ENCODE data around the gene DLGAP1.

DLGAP1 gene

DNA sequence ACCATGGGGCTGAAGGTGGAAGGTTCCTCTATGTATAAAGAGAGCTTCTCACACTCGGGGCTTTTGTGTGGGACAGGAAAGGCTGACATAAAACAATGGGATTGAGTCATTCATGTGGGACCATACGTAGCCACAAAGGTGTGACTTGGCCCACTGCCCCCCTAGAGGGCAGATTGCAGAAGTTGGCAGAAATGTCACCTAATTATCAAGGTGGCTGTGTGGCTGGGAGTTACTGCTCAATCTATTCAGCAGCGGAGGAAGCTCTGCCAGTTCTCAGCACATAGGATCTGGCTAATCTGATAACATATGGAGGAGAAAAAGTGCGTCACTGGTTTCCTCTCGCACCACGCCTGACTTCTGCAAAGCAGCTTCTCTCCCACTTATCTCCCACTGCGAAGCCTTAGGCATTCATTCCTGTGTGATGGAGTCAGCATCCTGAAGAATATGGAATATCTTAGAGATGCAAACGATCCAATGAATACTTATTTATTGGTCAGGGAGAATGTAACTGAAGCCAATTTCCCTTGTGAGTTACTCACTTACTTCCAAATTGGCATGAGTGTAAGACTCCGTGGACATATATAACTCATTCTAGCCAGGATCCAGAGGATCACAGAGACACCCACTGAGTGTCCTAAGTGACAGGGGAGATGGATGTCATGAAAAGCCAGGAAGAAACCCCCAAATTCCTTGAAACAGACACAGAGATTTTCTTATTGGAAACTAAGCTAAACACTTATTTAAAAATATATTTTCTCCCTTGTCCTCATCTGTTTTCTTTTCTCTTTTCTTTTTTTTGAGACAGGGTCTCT lies 660.4 kb downstream of the DLGAP1 start:
- DNase-seq = no peak

DNA sequence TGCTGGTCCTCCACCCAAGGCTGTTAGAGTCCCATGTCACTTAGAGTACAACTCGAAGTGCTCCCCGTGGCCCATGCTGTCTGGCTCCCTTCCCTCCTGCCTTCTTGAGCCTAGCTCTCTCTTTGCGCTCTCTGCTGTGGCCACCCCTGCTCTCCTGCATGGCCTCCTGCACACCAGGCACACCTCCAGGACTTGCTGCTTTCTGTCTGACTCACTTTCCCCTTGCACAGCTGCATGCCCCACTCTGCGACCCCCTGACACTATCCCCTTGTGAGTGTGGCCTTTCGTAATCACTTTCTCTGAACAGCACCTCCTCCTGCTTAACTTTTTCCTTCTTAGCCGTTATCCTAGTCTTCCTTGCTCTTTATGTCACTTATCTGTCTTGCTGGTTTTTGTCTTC lies 661.6 kb downstream of the DLGAP1 start:
- DNase-seq = no peak

DNA sequence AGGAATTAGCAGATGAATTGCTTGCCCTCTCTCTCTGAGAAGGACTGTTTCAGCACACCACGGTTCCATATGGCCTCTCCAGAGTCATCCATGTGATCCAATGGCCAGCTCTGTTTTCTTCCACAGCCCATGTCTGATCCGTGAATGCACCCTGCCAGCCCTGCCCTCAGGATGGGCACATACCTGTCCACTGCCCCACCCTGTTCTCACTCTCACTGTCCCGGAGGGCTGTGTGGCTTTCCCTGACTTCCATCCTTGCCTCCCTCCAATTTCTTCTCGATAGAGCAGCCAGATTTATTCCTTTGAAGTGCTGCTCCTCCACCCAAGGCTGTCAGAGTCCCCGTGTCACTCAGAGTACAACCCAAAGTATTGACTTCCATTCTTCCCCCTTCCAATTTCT lies 662.0 kb downstream of the DLGAP1 start:
- no peak for DNase-seq

DNA sequence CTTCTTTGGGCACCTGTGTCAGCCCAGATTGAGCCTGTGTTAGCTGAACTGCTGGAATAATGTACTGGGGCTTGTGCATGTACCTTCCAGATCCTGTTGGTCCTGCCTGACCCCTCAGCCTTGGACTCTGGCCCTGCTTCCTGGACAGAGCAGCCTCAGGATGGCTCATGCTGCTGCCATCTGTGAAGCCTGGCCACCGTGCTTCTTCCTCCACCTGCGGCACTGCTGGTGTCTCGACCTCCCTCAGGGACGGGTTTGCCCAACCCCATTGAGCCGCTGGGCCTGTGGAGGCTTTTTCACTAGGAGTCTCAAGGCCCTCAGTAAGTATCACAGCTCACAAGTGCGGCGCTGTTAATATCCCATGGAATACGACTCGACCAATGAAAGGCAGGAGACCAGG lies 662.4 kb downstream of the DLGAP1 start:
- no peak for DNase-seq

DNA sequence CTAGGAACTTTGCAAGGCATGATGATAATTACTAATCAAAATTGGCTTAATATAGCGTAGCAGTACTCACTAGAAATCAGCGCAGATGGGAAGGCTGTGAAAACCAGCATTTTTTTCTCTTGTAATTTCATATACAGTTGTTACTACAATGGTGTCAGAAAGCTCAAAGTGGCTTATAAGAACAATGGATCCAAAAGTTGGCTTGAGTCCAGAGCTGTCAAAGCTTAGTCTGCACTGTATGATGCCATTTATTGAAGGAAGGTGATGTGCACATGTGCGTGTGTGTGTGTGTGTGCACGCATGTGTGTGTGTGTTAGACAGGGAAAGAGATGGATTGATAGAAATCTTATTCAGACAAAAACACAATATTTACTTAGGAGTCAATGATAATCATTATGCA lies 663.9 kb downstream of the DLGAP1 start:
- peak; percentile 66 for DNase-seq

DNA sequence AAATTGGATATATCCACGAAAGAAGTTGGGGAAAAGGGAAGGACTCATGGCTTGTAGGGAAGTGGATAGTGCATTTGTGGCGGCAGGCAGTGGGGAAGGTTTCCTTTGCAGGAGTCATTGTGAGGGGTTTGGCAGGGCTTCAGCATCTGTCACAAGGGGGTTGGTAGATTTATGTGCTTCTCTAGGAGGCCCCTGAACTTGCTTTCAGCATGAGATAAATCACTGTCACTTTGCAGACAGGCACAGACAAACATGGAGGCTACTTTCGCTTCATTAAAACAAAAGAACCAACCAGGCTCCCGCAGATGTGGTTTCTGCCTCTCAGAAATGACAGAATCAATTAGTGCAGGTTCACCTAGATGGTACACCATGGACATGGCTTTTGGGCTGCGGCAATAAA lies 664.4 kb downstream of the DLGAP1 start:
- peak; percentile 63 for DNase-seq

DNA sequence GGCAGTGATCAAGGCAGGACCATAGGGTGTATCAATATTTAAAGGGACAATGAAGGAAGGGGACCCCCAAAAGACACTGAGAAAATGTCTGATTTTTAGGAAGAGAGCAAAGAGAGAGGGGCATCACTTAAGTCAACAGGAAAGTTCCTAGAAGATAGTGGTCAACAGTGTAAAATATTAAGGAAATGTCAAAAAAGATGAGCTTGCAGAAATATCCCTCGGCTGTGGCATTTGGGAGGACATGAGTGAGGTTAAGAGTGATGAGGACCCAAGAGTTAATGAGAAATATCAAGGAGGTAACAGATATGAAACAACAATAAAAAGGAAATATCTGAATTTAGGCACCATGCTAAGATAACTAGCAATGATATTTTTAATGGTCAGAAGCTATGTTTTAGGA lies 665.6 kb downstream of the DLGAP1 start:
- no peak for DNase-seq

DNA sequence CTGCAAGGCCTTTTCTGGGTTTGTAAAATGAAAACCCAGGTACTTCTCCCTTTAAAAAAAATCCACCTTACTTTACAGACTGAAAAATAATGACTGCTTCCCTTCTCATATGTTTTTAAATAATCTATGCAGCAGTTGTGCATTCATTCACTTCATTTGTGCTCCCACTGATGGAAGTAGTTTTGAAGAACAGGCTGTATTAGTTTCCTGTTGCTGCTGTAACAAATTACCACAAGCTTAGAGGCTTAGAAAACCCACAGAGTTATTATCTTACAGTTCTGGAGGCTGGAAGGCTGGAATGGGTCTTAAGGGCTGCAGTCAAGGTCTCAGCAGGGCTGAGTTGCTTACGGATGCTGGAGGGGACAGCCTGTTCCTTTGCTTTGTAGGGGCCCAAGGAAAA lies 670.2 kb downstream of the DLGAP1 start:
- no peak for DNase-seq

DNA sequence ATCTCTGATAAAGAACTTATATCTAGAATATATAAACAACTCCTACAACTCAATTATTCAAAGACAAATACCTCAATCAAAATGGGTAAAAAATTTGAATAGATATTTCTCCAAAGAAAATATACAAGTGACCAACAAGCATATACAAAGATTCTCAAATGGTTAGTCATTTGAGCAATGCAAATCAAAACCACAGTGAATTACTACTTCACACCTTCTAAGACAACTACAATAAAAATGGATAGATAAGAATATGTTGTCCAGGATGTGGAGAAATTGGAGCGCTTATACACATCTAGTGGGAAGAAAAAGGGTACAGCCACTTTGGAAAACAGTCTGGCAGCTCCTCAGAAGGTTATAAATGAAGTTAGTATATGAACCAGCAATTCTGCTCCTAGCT lies 672.2 kb downstream of the DLGAP1 start:
- no peak for DNase-seq

DNA sequence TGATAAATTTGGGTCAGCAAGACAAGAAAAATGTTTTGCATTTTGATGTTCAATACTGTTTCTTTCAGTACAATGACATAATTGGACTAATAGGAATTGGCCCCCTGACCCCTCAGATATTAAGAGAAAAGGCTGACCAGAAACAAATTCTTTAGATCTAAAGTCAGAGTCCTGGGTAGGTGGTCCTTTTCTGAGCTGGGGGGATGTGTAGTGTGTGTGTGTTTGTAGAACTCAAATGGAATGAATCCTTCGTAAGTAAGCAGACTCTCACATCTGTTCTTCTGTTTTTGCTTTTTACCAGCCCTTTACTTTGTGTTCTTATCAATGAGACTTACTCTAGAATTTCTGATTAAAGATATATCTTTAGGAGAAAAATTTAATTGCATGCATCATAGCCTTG lies 677.4 kb downstream of the DLGAP1 start:
- no peak for DNase-seq

DNA sequence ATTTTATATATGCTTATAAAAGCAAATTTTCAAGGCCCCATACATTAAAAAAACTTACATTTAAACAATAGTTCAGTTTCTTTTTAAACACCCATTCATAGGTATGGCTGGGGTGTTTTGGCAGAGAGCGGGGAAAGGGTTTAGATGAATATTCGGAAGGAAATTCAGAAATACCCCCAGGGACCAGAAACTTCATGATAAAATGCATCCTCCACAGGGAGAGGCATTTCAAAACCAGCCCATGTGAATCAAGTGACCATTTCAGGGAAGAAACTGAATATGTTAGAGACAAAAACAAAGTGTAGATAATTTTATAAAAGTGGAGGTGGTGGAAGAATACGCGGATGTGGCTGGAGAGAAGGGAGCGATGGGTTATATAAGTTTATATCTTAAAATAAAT lies 678.0 kb downstream of the DLGAP1 start:
- no peak for DNase-seq

DNA sequence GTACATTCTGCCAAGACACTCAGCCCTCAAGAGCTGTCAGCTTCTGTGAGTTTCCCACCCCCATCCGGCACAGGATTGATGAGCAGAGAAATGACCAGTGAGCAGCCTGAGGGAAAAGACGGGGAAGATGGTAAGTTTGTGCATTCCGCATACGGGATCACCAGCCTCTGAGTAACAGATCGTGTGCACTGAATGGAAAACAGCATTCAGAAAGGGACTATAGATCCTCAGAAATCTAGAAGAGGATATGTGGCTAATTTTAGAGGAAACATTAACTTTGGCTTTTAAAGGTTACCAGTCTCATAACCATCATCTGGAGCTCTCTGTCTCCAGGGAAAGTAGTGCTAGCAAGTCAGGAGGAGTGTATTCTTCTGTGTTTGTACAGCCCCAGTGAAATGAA lies 679.1 kb downstream of the DLGAP1 start:
- no peak for DNase-seq

DNA sequence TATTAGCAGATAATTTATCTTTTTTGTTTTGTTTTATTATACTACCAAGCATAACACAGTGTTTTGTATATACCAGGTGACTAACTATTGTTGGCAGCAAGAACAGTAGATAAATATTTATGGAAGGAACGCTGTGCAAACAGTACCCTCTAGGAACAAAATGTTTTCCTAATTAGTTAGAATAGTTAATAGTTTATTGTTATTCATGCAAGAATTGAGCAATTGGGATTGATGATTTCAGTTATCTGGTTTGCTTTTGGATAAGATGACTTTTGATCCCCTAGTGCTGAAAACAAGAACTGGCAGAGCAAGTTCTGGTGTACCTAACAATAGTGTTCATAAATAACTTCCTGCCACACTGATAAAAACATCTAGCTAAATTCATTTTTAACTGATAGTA lies 681.8 kb downstream of the DLGAP1 start:
- no peak for DNase-seq

DNA sequence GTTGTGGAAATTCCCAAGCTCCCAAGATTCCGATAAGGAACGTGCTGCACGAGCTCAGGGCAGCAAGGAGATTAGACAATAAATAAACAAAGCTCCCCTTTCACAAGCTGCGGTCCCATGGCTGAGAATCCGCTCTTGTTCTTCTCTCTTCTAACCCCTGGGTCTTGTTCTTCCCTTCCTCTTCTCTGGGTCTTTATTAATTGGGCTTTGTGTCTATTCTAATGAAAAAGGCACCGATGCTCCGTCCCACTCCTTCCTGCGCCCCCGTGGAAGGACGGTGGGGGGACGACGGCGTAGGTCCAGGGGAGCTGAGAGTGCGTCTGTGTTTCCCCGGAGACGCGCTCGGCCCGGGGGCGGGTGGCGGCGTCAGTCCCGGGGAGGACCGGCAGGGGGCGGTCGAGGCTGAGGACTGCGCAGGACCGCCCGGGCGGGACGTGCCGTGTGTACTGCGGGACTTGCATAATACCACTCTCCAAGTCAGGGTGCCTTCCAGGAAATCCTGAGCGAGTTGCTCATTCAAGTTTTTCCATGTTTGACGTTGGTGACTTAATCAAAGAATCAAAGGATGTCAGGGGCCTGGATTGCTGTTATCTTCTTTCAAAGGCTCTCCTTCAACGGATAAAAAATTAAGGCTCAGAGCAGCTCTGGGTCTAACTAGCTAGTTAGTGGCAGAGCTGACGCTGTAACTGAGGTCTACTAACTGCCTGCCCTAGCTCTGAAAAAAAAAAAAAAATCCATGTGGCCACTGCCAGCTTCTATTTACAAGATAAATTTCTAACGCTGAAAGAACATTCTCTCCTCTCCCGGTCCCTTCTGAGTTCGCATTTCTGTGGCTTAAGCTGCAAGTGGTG lies 683.8 kb downstream of the DLGAP1 start:
- no peak for DNase-seq

DNA sequence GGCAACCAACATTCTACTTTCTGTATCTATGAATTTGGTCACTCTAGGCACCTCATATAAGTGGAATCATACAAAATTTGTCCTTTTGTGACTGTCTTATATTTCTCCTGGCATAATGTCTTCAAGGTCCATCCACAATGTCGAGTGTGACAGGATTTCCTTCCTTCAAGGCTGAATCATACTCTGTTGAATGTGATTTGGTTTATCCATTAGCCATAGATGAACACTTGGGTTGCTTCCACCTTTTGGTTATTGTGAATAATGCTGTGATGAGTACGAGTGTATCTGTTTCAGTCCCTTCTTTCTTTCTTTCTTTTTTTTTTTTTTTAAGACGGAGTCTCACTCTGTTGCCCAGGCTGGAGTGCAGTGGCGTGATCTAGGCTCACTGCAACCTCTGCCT lies 693.8 kb downstream of the DLGAP1 start:
- no peak for DNase-seq

DNA sequence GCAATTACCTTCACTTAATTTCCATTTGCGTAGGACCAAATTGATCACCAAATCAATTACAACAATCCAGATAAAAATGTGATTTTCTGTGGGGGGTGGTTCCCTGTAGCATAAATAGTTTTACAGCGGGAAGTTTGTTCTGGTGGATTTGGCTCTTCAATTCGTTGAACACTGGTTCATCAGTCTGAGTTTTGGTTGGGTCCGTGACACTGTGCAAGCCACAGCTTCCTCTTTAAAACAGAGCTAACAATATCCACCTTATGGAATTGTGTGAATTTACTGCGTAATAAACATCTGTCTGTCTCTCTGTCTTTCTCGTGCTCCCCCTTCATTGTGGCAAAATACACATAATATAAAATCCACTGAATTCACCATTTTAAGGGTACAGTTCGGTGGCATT lies 694.4 kb downstream of the DLGAP1 start:
- DNase-seq = no peak

DNA sequence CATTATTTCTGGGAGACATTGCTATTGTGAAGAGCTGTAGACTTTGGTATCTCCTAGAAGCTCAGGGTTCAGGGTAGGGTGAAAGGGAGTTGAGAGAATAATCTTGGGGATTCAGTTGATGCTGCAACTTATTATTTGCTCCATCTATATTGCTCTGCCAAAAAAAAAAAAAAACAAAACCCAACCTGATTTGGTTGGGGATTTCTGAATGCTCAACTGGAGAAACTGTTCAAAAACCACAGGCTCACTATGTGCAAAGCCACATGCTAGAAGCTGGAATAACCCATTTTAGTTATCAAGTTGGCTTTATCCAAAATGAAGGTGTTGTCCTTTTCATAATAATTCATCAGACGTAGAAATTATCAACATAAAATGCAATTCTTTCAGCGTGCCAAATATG lies 696.0 kb downstream of the DLGAP1 start:
- DNase-seq = no peak

DNA sequence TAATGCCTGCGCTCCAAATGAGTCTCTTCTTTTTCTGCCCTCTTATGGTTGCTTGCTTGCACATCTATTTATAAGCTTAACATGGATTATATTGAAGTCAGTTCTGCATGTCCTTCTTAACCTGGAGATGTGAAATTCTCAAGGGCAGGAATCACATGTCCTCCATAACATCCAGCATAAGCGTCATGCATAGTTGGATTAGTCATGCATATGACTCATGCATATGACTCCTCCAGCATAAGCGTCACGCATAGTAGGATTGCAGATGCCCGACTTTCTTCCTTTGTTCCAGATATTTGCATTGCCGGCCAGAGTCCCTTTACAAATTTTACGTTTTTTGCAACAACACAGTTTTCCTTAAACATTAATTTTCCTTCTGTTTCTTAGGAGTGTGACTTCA lies 696.6 kb downstream of the DLGAP1 start:
- no peak for DNase-seq

DNA sequence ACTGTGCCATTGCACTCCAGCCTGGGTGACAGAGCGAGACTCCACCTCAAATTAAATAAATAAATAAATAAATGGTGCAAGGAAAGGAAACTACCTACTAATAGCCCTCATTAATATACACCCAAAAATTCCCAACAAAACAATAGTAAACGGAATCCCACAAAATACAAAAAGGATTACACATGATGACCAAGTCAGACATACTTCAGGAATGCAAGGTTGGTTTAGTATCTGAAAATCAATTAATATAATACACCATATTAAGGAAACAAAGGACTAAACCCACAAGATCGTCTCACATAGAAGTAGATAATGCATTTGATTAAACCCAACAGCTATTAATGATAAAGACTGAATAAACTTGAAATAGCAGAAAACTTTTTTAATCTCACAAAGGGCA lies 697.7 kb downstream of the DLGAP1 start:
- DNase-seq = no peak

DNA sequence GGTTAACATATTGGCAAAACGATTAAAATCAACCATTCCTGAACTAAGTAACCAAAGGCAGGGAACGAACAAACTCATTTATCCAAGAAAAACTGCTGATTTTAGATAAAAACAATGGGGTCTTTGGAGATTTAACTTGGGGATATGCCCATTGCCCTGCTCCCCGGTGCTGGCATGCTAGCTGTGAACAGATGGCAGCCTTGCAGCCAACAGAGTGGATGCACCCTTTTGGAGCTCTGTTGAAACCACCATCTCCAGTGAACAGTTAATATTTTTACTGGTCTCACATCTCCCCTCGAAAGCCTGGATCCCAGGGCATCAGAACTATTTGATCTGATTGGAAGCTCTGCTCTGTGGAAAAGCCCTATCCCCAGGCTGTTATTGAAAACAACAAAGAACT lies 702.0 kb downstream of the DLGAP1 start:
- DNase-seq = no peak

DNA sequence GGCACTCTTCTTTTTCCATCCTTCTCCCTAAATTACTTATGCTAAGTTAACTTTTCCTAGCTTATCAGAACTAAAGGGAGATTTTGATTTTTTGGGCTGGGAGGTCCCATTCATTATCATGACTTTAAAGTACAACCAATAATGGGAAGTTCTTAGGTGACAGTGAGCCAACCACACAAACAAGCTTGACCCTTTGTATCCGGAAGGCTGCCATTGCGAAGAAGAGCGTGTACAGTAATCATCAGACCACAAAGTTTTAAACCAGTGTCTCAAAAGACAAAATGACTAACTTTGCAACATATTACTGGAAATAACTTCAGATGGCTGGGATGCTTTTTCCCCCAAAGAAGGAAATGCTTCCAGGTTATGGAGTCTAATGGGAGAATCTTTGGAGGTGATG lies 707.0 kb downstream of the DLGAP1 start:
- DNase-seq = no peak

DNA sequence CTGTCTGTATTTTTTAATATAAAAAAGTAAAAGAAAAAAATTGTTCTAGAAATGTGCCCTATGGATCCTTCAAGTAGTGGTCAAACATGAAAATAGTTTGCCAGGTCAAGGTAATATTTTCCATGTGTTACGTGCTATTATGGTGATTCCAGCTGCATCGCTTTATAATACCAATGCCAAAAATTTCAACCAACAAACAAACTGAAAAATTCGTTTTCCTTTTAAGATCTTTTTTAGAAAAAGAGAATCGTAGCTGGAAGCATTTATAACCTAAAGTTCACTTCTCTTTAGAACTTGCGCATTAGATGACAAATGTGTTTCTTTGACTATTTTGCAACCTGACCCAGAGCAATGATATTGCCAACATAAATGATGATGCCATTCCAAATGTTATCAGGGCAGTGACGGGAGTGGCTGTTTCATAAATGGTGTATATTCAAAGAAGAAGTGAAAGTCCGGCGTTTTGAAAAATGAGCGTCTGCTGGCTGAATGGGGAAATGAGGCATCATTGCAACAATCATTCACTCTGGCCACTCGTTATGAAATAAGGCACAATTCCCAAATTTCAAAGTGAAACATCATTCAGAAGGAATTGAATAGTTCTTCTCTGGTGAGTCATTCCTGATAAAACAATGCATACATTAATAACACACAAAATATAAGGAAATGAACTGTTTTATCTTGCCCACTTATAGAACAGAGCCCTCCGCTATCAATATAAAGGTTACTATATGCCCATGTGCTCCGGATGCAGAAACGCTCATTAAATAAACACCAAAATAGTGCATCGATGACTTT lies 707.7 kb downstream of the DLGAP1 start:
- no peak for DNase-seq

DNA sequence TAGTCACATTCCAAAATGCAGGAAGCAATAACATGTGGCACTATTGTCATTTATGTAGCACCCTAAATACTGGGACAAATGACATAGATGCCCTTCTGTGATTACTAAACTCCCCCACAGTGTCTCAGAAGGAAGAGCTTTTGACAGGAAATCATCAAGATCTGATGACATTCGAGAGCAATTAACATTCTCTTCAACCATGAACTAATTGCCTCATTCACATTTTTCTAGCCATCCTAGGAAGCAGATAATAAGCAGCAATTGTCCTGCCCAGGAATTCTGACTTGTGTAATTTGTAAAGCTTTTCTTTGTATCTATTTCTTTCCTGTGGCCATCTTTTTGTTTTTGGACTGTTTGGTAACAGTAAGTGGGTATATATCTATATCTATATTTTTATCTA lies 712.6 kb downstream of the DLGAP1 start:
- DNase-seq = no peak

DNA sequence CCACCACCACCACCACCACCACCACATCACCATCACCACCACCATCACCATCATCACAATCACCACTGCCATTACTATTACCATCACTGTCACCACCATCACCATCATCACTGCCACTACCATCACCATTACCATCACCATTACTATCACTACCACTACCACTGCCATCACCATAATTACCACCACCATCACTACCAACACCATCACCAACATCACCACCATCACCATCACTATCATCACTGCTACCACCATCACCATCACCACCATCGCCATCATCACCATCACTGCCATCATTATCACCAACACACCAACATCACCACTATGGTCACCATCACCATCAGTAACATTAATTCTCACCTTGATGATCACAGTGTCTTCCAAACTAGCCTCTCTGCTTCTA lies 713.8 kb downstream of the DLGAP1 start:
- DNase-seq = no peak
